GM12875 (cell line): Measurements from ENCODE around the gene NCOA1.
"Not testable (repeated sequence)": the region's sequence is repeated elsewhere in the genome, so short reads cannot be mapped to it uniquely, and the experiment has no call there.

Experiments
- H3K4me3 ChIP-seq: one replicate; pipeline ENCODE4 v1.5.1; 2011; ENCODE audit warnings: low read depth, low read length, control low read depth
- TF ChIP-seq, protein P1 (sequence below): IDR thresholded peaks from 2 replicates; pipeline ENCODE4 v1.5.1; 2011; ENCODE audit warnings: low read depth, mild to moderate bottlenecking, control low read depth, inconsistent platforms, low read length, moderate library complexity, borderline replicate concordance; ENCODE audit not compliant: insufficient read depth

NCOA1 gene

GRCh38 chr2:24676493-24676892 lies 185.4 kb downstream of the NCOA1 start:
- no peak overlapping the region for H3K4me3 ChIP-seq
- TF ChIP-seq, protein P1, sequence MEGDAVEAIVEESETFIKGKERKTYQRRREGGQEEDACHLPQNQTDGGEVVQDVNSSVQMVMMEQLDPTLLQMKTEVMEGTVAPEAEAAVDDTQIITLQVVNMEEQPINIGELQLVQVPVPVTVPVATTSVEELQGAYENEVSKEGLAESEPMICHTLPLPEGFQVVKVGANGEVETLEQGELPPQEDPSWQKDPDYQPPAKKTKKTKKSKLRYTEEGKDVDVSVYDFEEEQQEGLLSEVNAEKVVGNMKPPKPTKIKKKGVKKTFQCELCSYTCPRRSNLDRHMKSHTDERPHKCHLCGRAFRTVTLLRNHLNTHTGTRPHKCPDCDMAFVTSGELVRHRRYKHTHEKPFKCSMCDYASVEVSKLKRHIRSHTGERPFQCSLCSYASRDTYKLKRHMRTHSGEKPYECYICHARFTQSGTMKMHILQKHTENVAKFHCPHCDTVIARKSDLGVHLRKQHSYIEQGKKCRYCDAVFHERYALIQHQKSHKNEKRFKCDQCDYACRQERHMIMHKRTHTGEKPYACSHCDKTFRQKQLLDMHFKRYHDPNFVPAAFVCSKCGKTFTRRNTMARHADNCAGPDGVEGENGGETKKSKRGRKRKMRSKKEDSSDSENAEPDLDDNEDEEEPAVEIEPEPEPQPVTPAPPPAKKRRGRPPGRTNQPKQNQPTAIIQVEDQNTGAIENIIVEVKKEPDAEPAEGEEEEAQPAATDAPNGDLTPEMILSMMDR = no peak

DNA sequence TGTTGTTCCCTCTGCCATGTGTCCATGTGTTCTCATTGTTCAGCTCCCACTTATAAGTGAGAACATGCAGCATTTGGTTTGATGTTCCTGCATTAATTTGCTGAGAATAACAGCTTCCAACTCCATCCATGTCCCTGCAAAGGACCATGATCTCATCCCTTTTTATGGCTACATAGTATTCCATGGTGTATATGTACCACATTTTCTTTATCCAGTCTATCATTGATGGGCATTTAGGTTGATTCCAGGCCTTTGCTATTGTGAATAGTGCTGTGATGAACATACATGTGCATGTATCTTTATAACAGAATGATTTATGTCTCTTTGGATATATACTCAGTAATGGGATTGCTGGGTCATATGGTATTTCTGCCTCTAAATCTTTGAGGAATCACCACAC lies 187.0 kb downstream of the NCOA1 start:
- H3K4me3 ChIP-seq = not testable (repeated sequence)

- TF ChIP-seq, protein P1 = no peak
- no peak overlapping the region for H3K4me3 ChIP-seq
These were observed 189.1 kb downstream of the NCOA1 start for GRCh38 chr2:24680196-24680595.

GRCh38 chr2:24682304-24682703 lies 191.2 kb downstream of the NCOA1 start:
- TF ChIP-seq, protein P1 = no peak

DNA sequence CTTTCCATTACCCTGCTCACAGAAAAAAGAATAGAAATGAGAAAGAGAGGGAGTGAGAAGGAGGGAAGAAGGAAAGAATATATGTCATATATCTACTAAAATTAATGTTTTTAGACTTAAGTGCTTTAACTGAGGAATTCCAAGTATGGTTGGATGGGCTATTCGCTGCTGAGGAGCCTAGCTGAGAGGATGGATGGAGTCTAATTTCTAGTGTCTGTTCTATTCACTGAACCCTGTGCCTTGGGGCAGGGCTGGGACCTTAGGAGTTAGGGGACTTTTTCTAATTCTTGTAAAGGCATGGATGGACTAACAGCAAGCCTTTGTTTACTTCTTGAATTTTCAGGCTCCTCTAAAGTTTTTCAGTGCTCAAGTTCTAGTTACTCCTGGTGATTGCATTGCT lies 192.4 kb downstream of the NCOA1 start:
- no peak overlapping the region for H3K4me3 ChIP-seq
- TF ChIP-seq, protein P1 = no peak

More at GRCh38 chr2:24682304-24682703, 191.2 kb downstream of the NCOA1 start:
- no peak overlapping the region for H3K4me3 ChIP-seq

GRCh38 chr2:24690524-24690923 lies 199.5 kb downstream of the NCOA1 start:
- no peak overlapping the region for H3K4me3 ChIP-seq
- TF ChIP-seq, protein P1 = no peak

GRCh38 chr2:24691806-24692205 lies 200.8 kb downstream of the NCOA1 start:
- no peak overlapping the region for H3K4me3 ChIP-seq
- TF ChIP-seq, protein P1 = no peak

GRCh38 chr2:24697792-24698191 lies 206.7 kb downstream of the NCOA1 start:
- TF ChIP-seq, protein P1 = no peak
- H3K4me3 ChIP-seq = no peak overlapping the region
